Measurements from ENCODE around the gene RGS12.

RGS12 gene

GRCh38 chr4:3335385-3335784, 42.6 kb downstream of the RGS12 start:
- H3K9me3 ChIP-seq (ENCODE audit: control insufficient read depth in 1 of 2, low read length in 2 of 2), result no peaks in the 10 kb centered on the region
- peaks cover 0 to 5% of the 10 kb centered on the region in 2 donors for H3K4me1 ChIP-seq (ENCODE audit: control insufficient read depth in 1 of 2, insufficient read depth in 2 of 2, low read length in 2 of 2)
- no peak overlapping the region for H3K4me3 ChIP-seq (ENCODE audit: low read depth in 1 of 2, low read length in 2 of 2)
- no peaks in the 10 kb centered on the region for H3K27me3 ChIP-seq (ENCODE audit: control insufficient read depth in 1 of 2, insufficient read depth in 2 of 2, low read length in 2 of 2)
- no peak overlapping the region for H3K27ac ChIP-seq (ENCODE audit: low read depth, low read length)
- H3K9ac ChIP-seq (ENCODE audit: low read depth in 1 of 2, low read length in 2 of 2), result no peak overlapping the region
- H3K36me3 ChIP-seq (ENCODE audit: control insufficient read depth in 1 of 2, insufficient read depth in 2 of 2, low read length in 2 of 2), result no peaks in the 10 kb centered on the region

GRCh38 chr4:3335982-3336381, 43.2 kb downstream of the RGS12 start:
- H3K4me3 ChIP-seq (ENCODE audit: low read depth in 1 of 2, low read length in 2 of 2), result no peak overlapping the region
- H3K9ac ChIP-seq (ENCODE audit: low read depth in 1 of 2, low read length in 2 of 2), result no peak overlapping the region

GRCh38 chr4:3336382-3337356, 43.8 kb downstream of the RGS12 start:
- no peaks in the 10 kb centered on the region for H3K4me1 ChIP-seq (ENCODE audit: control insufficient read depth in 1 of 2, insufficient read depth in 2 of 2, low read length in 2 of 2)
- H3K9me3 ChIP-seq (ENCODE audit: control insufficient read depth in 1 of 2, low read length in 2 of 2), result no peaks in the 10 kb centered on the region
- H3K4me3 ChIP-seq (ENCODE audit: low read depth in 1 of 2, low read length in 2 of 2), result no peak overlapping the region
- no peak overlapping the region for H3K9ac ChIP-seq (ENCODE audit: low read depth in 1 of 2, low read length in 2 of 2)
- H3K27ac ChIP-seq (ENCODE audit: low read depth, low read length), result no peak overlapping the region
- no peaks in the 10 kb centered on the region for H3K36me3 ChIP-seq (ENCODE audit: control insufficient read depth in 1 of 2, insufficient read depth in 2 of 2, low read length in 2 of 2)
- no peaks in the 10 kb centered on the region for H3K27me3 ChIP-seq (ENCODE audit: control insufficient read depth in 1 of 2, insufficient read depth in 2 of 2, low read length in 2 of 2)

More at GRCh38 chr4:3335982-3336381, 43.2 kb downstream of the RGS12 start:
- no peaks in the 10 kb centered on the region for H3K36me3 ChIP-seq (ENCODE audit: control insufficient read depth in 1 of 2, insufficient read depth in 2 of 2, low read length in 2 of 2)
- H3K27me3 ChIP-seq (ENCODE audit: control insufficient read depth in 1 of 2, insufficient read depth in 2 of 2, low read length in 2 of 2), result no peaks in the 10 kb centered on the region
- no peak overlapping the region for H3K27ac ChIP-seq (ENCODE audit: low read depth, low read length)
- H3K4me1 ChIP-seq (ENCODE audit: control insufficient read depth in 1 of 2, insufficient read depth in 2 of 2, low read length in 2 of 2), result no peaks in the 10 kb centered on the region
- no peaks in the 10 kb centered on the region for H3K9me3 ChIP-seq (ENCODE audit: control insufficient read depth in 1 of 2, low read length in 2 of 2)

- H3K9ac ChIP-seq (ENCODE audit: low read depth in 1 of 2, low read length in 2 of 2), result no peak overlapping the region
- H3K9me3 ChIP-seq (ENCODE audit: control insufficient read depth in 1 of 2, low read length in 2 of 2), result no peaks in the 10 kb centered on the region
- no peaks in the 10 kb centered on the region for H3K4me1 ChIP-seq (ENCODE audit: control insufficient read depth in 1 of 2, insufficient read depth in 2 of 2, low read length in 2 of 2)
- H3K36me3 ChIP-seq (ENCODE audit: control insufficient read depth in 1 of 2, insufficient read depth in 2 of 2, low read length in 2 of 2), result no peaks in the 10 kb centered on the region
- no peak overlapping the region for H3K4me3 ChIP-seq (ENCODE audit: low read depth in 1 of 2, low read length in 2 of 2)
- no peaks in the 10 kb centered on the region for H3K27me3 ChIP-seq (ENCODE audit: control insufficient read depth in 1 of 2, insufficient read depth in 2 of 2, low read length in 2 of 2)
- no peak overlapping the region for H3K27ac ChIP-seq (ENCODE audit: low read depth, low read length)
These were observed 44.5 kb downstream of the RGS12 start for GRCh38 chr4:3337357-3337732.

GRCh38 chr4:3337811-3338210, 45.0 kb downstream of the RGS12 start:
- no peak overlapping the region for H3K27ac ChIP-seq (ENCODE audit: low read depth, low read length)
- no peak overlapping the region for H3K9ac ChIP-seq (ENCODE audit: low read depth in 1 of 2, low read length in 2 of 2)
- no peaks in the 10 kb centered on the region for H3K9me3 ChIP-seq (ENCODE audit: control insufficient read depth in 1 of 2, low read length in 2 of 2)
- H3K36me3 ChIP-seq (ENCODE audit: control insufficient read depth in 1 of 2, insufficient read depth in 2 of 2, low read length in 2 of 2), result no peaks in the 10 kb centered on the region
- H3K4me3 ChIP-seq (ENCODE audit: low read depth in 1 of 2, low read length in 2 of 2), result no peak overlapping the region
- no peaks in the 10 kb centered on the region for H3K27me3 ChIP-seq (ENCODE audit: control insufficient read depth in 1 of 2, insufficient read depth in 2 of 2, low read length in 2 of 2)
- H3K4me1 ChIP-seq (ENCODE audit: control insufficient read depth in 1 of 2, insufficient read depth in 2 of 2, low read length in 2 of 2), result no peaks in the 10 kb centered on the region

- no peaks in the 10 kb centered on the region for H3K27me3 ChIP-seq (ENCODE audit: control insufficient read depth in 1 of 2, insufficient read depth in 2 of 2, low read length in 2 of 2)
- H3K9ac ChIP-seq (ENCODE audit: low read depth in 1 of 2, low read length in 2 of 2), result no peak overlapping the region
- H3K4me3 ChIP-seq (ENCODE audit: low read depth in 1 of 2, low read length in 2 of 2), result no peak overlapping the region
- H3K9me3 ChIP-seq (ENCODE audit: control insufficient read depth in 1 of 2, low read length in 2 of 2), result no peaks in the 10 kb centered on the region
- no peak overlapping the region for H3K27ac ChIP-seq (ENCODE audit: low read depth, low read length)
- no peaks in the 10 kb centered on the region for H3K36me3 ChIP-seq (ENCODE audit: control insufficient read depth in 1 of 2, insufficient read depth in 2 of 2, low read length in 2 of 2)
- no peaks in the 10 kb centered on the region for H3K4me1 ChIP-seq (ENCODE audit: control insufficient read depth in 1 of 2, insufficient read depth in 2 of 2, low read length in 2 of 2)
These were observed 45.6 kb downstream of the RGS12 start for GRCh38 chr4:3338321-3338838.

GRCh38 chr4:3338976-3339531, 46.2 kb downstream of the RGS12 start:
- Histone ChIP-seq H3K4me3 (ENCODE audit: low read depth in 1 of 2, low read length in 2 of 2) (no peak overlapping the region), H3K4me1 (ENCODE audit: control insufficient read depth in 1 of 2, insufficient read depth in 2 of 2, low read length in 2 of 2) (no peaks in the 10 kb centered on the region), H3K36me3 (ENCODE audit: control insufficient read depth in 1 of 2, insufficient read depth in 2 of 2, low read length in 2 of 2) (no peaks in the 10 kb centered on the region), H3K27me3 (ENCODE audit: control insufficient read depth in 1 of 2, insufficient read depth in 2 of 2, low read length in 2 of 2) (no peaks in the 10 kb centered on the region), H3K9ac (ENCODE audit: low read depth in 1 of 2, low read length in 2 of 2) (no peak overlapping the region), H3K9me3 (ENCODE audit: control insufficient read depth in 1 of 2, low read length in 2 of 2) (no peaks in the 10 kb centered on the region), H3K27ac (ENCODE audit: low read depth, low read length) (no peak overlapping the region)

- H3K9ac ChIP-seq (ENCODE audit: low read depth in 1 of 2, low read length in 2 of 2), result no peak overlapping the region
- no peaks in the 10 kb centered on the region for H3K36me3 ChIP-seq (ENCODE audit: control insufficient read depth in 1 of 2, insufficient read depth in 2 of 2, low read length in 2 of 2)
- H3K4me3 ChIP-seq (ENCODE audit: low read depth in 1 of 2, low read length in 2 of 2), result no peak overlapping the region
- H3K4me1 ChIP-seq (ENCODE audit: control insufficient read depth in 1 of 2, insufficient read depth in 2 of 2, low read length in 2 of 2), result no peaks in the 10 kb centered on the region
- H3K9me3 ChIP-seq (ENCODE audit: control insufficient read depth in 1 of 2, low read length in 2 of 2), result no peaks in the 10 kb centered on the region
- H3K27ac ChIP-seq (ENCODE audit: low read depth, low read length), result no peak overlapping the region
- H3K27me3 ChIP-seq (ENCODE audit: control insufficient read depth in 1 of 2, insufficient read depth in 2 of 2, low read length in 2 of 2), result no peaks in the 10 kb centered on the region
These were observed 46.8 kb downstream of the RGS12 start for GRCh38 chr4:3339577-3339976.

GRCh38 chr4:3340038-3340699, 47.3 kb downstream of the RGS12 start:
- H3K36me3 ChIP-seq (ENCODE audit: control insufficient read depth in 1 of 2, insufficient read depth in 2 of 2, low read length in 2 of 2), result no peaks in the 10 kb centered on the region
- H3K27ac ChIP-seq (ENCODE audit: low read depth, low read length), result no peak overlapping the region
- H3K4me1 ChIP-seq (ENCODE audit: control insufficient read depth in 1 of 2, insufficient read depth in 2 of 2, low read length in 2 of 2), result no peaks in the 10 kb centered on the region
- H3K27me3 ChIP-seq (ENCODE audit: control insufficient read depth in 1 of 2, insufficient read depth in 2 of 2, low read length in 2 of 2), result no peaks in the 10 kb centered on the region
- no peaks in the 10 kb centered on the region for H3K9me3 ChIP-seq (ENCODE audit: control insufficient read depth in 1 of 2, low read length in 2 of 2)
- H3K9ac ChIP-seq (ENCODE audit: low read depth in 1 of 2, low read length in 2 of 2), result no peak overlapping the region
- H3K4me3 ChIP-seq (ENCODE audit: low read depth in 1 of 2, low read length in 2 of 2), result no peak overlapping the region

- no peak overlapping the region for H3K27ac ChIP-seq (ENCODE audit: low read depth, low read length)
These were observed 47.9 kb downstream of the RGS12 start for GRCh38 chr4:3340700-3341083.

More at GRCh38 chr4:3340700-3341083, 47.9 kb downstream of the RGS12 start:
- Histone ChIP-seq H3K4me3 (ENCODE audit: low read depth in 1 of 2, low read length in 2 of 2) (no peak overlapping the region), H3K27me3 (ENCODE audit: control insufficient read depth in 1 of 2, insufficient read depth in 2 of 2, low read length in 2 of 2) (no peaks in the 10 kb centered on the region), H3K36me3 (ENCODE audit: control insufficient read depth in 1 of 2, insufficient read depth in 2 of 2, low read length in 2 of 2) (no peaks in the 10 kb centered on the region), H3K4me1 (ENCODE audit: control insufficient read depth in 1 of 2, insufficient read depth in 2 of 2, low read length in 2 of 2) (no peaks in the 10 kb centered on the region), H3K9ac (ENCODE audit: low read depth in 1 of 2, low read length in 2 of 2) (no peak overlapping the region), H3K9me3 (ENCODE audit: control insufficient read depth in 1 of 2, low read length in 2 of 2) (no peaks in the 10 kb centered on the region)
